NCI-H82 treated with DMSO at 0.1 percent for 48 hours (cell line): Measurements from ENCODE around the gene ODAD2.
"Not testable (repeated sequence)": the region's sequence is repeated elsewhere in the genome, so short reads cannot be mapped to it uniquely, and the experiment has no call there.

Source experiments
- DNase-seq: peaks from one replicate; lab custom pipeline; 2025; ENCODE audit not compliant: unreplicated experiment; lab: John Stamatoyannopoulos, UW

The ODAD2 gene, protein sequence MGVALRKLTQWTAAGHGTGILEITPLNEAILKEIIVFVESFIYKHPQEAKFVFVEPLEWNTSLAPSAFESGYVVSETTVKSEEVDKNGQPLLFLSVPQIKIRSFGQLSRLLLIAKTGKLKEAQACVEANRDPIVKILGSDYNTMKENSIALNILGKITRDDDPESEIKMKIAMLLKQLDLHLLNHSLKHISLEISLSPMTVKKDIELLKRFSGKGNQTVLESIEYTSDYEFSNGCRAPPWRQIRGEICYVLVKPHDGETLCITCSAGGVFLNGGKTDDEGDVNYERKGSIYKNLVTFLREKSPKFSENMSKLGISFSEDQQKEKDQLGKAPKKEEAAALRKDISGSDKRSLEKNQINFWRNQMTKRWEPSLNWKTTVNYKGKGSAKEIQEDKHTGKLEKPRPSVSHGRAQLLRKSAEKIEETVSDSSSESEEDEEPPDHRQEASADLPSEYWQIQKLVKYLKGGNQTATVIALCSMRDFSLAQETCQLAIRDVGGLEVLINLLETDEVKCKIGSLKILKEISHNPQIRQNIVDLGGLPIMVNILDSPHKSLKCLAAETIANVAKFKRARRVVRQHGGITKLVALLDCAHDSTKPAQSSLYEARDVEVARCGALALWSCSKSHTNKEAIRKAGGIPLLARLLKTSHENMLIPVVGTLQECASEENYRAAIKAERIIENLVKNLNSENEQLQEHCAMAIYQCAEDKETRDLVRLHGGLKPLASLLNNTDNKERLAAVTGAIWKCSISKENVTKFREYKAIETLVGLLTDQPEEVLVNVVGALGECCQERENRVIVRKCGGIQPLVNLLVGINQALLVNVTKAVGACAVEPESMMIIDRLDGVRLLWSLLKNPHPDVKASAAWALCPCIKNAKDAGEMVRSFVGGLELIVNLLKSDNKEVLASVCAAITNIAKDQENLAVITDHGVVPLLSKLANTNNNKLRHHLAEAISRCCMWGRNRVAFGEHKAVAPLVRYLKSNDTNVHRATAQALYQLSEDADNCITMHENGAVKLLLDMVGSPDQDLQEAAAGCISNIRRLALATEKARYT

GRCh38 chr10:27998954-27999275 lies at the start of gene ODAD2:
ODAD2 (minus strand) TSS chr10:27999079; CDS start chr10:27995142, 3,937 bp downstream.
- DNase-seq: no peak

DNA sequence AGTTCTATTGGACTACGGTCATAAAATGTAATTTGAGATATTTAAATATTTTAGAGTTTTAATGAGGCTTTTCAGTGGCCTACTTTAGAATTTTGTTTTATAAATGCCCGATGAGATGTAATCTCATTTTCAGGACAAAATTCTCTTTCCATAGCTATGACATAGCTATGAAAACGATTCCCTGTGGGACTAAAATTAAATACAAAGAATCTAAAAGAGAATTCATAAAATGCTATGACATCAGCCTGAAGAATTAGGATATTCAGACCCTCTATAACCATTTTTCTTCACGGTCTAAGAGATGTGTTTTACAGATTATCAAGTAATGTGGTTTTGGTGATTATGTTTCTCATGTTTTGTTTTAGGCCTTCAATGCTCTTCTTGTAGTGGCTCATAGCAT lies 48.2 kb upstream of the ODAD2 start:
- DNase-seq: no peak

DNA sequence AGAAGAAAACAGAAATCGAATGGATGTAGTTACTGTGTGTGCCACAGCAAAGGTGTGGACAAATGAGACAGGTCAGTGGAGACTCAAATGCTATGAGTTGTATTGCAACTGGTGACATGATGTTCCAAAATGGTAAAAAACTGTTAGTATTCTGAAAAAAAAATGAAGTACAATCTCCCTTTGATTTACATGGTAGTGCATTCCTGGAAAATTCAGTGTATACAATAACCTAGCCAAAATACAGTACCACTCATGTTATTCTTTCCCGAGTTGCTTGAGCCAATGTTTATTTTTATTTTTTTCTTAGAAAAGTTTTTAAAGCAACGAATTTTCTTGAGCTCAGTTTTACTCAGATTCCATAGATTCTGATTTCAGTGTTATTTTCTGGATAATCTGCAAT lies 47.7 kb upstream of the ODAD2 start:
- DNase-seq: no peak

GRCh38 chr10:28043941-28044340 lies 45.1 kb upstream of the ODAD2 start:
- DNase-seq: no peak

DNA sequence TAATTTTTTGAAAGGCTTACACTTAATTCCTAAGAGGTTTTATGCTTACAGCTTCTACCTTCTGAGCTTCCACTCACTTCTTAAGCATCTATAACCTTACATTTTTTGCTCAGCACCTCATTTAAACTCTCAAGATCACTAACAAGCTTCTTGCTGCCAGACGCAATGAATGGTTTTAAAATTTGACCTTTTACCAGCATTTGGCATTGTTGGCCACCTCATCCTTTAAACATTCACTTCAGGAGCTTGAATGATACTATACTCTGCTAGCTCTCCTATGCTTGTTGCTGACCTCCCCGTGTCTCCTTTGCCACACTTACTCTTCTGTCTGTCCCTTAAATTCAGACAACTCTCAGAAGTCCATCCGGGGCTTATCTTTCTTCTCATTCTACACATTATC lies 37.7 kb upstream of the ODAD2 start:
- no peak for DNase-seq

GRCh38 chr10:28020993-28021982 lies 22.4 kb upstream of the ODAD2 start:
- DNase-seq: no peak

DNA sequence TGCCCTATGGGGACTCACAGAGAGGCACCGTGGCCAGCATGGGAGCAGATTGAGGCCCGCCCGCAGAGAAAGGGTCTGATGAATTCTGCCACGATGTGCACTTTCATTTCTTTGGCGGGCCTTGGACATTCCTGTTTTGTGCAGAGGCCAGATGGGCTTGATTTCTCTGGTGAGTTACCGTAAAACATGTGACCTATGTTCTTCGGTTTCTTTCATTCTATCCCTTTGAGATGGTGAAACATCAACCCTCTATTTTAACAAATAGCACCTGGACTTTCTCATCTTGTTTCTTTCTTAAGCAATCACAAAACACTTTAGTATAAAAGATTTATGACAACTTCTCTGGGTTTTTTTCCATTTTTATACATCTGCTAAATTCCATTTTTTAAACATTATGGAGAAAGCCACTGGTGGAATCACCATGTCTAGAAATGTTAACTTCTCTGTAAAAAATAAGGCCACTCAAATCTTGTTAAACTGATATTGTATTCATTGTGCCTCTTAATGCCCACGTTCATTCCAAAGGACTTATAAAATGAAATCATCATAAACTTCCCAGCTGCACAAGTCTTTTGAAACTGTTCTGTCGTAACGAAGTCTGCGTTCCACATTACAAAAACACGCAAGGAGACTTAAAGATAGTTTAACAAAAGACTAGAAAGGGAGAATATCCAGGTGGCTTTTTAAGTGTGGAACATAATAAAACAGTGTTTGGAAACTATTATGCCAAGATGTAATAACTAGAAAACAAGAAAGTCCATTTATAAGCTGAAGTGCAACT lies 21.4 kb upstream of the ODAD2 start:
- DNase-seq: no peak

DNA sequence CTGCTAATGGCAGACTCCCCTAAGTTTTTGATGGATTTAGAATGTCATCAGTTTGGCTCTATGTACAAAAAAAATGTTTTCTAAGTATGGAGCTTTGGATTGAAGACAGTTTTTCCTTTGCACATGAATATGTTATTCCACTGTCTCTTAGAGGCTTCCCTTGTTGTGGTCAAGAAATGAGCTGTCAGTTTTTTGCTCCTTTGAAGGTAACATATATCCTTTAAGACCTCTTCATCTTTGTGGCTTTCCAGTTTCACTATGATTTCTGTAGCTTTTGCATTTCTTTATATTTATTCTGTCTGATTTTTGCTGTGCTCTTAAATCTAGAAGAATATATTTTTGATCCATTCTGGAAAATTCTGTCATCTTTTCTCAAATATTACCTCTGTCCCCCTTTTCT lies 15.8 kb upstream of the ODAD2 start:
- DNase-seq: no peak

GRCh38 chr10:28012990-28013515 lies 14.2 kb upstream of the ODAD2 start:
- no peak for DNase-seq

- no peak for DNase-seq
Observed at GRCh38 chr10:28010821-28011220, 11.9 kb upstream of the ODAD2 start.

GRCh38 chr10:28008054-28008453 lies 9.2 kb upstream of the ODAD2 start:
- DNase-seq: no peak

GRCh38 chr10:28001353-28001752 lies 2.5 kb upstream of the ODAD2 start:
- no peak for DNase-seq

- peak; percentile 2 for DNase-seq
Observed at GRCh38 chr10:27998178-27998953, 513 bp downstream of the ODAD2 start.

GRCh38 chr10:27997865-27998177 lies 1.1 kb downstream of the ODAD2 start:
- DNase-seq: no peak

GRCh38 chr10:27995311-27995710 lies 3.6 kb downstream of the ODAD2 start:
- no peak for DNase-seq

GRCh38 chr10:27989357-27989756 lies 9.5 kb downstream of the ODAD2 start:
- DNase-seq: not testable (repeated sequence)

GRCh38 chr10:27986821-27987220 lies 12.1 kb downstream of the ODAD2 start:
- DNase-seq: no peak

DNA sequence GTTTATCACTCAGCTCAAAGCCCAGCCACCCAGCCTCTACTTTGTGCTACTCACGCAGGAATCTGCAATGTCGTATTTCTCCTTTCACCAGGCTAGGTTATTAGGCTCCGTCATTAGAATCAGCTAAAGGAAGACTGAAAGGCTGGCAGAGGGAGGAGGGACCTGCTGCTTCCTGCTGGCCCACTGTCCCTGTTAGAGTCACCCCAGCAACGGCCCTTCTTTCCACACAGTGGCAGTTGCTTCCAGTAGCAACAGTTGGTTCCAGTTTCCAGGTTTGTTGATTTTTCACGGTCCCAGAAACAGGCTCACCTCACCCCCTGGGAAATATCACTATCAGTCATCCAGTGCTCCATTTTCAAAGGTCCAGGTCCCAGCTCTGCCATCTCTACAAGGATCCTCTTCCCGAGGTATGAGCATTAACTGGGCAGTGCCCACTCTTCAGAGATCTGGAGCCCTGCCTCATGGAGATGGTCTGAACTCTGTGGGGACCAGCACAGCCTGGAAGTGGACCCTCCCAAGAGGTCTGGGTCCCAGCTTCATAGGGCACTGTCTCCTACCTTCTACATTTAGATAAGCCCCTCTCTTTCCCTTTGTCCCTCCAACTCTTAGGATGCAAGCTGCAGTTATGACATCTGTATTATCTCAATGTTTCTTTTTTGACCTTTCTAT lies 15.9 kb downstream of the ODAD2 start:
- no peak for DNase-seq

GRCh38 chr10:27981744-27982143 lies 17.1 kb downstream of the ODAD2 start:
- DNase-seq: no peak
